NCI-H187 (cell line): ENCODE results near the gene FOXQ1.
"Not testable (repeated sequence)": the region's sequence is repeated elsewhere in the genome, so short reads cannot be mapped to it uniquely, and the experiment has no call there.

Experiments
- DNase-seq, 2 experiments: peaks; one replicate each; lab custom pipeline; 2025; lab: John Stamatoyannopoulos, UW

The FOXQ1 gene

GRCh38 chr6:1291381-1291780, 20.5 kb upstream of the FOXQ1 start:
- DNase-seq = no peak

- no peak for DNase-seq
These were observed 16.5 kb upstream of the FOXQ1 start for GRCh38 chr6:1295420-1295819.

- DNase-seq = no peak
These were observed 15.8 kb upstream of the FOXQ1 start for GRCh38 chr6:1296079-1296478.

GRCh38 chr6:1296542-1296941, 15.4 kb upstream of the FOXQ1 start:
- no peak for DNase-seq

- DNase-seq = no peak
These were observed 14.2 kb upstream of the FOXQ1 start for GRCh38 chr6:1297746-1298145.

GRCh38 chr6:1298768-1299167, 13.1 kb upstream of the FOXQ1 start:
- no peak for DNase-seq

- no peak for DNase-seq
These were observed 5.8 kb upstream of the FOXQ1 start for GRCh38 chr6:1306133-1306532.

GRCh38 chr6:1309366-1309765, 2.5 kb upstream of the FOXQ1 start:
- DNase-seq = no peak

GRCh38 chr6:1310628-1311399, 1.1 kb upstream of the FOXQ1 start:
- DNase-seq = no peak

- DNase-seq = no peak
These were observed 240 bp downstream of the FOXQ1 start for GRCh38 chr6:1312203-1312472.

- no peak for DNase-seq
These were observed 822 bp downstream of the FOXQ1 start for GRCh38 chr6:1312473-1313367.

- DNase-seq = no peak
These were observed 1.5 kb downstream of the FOXQ1 start for GRCh38 chr6:1313384-1313766.

GRCh38 chr6:1313767-1314503, 2.0 kb downstream of the FOXQ1 start:
- no peak for DNase-seq

GRCh38 chr6:1314617-1315016, 2.7 kb downstream of the FOXQ1 start:
- no peak for DNase-seq

GRCh38 chr6:1315201-1315559, 3.3 kb downstream of the FOXQ1 start:
- no peak for DNase-seq

- DNase-seq = no peak
These were observed 3.9 kb downstream of the FOXQ1 start for GRCh38 chr6:1315560-1316386.

- no peak for DNase-seq
These were observed 4.6 kb downstream of the FOXQ1 start for GRCh38 chr6:1316489-1316971.

GRCh38 chr6:1317302-1317815, 5.5 kb downstream of the FOXQ1 start:
- no peak for DNase-seq

GRCh38 chr6:1318036-1318435, 6.1 kb downstream of the FOXQ1 start:
- no peak for DNase-seq

GRCh38 chr6:1318584-1318983, 6.7 kb downstream of the FOXQ1 start:
- DNase-seq = not testable (repeated sequence)

GRCh38 chr6:1321738-1322137, 9.8 kb downstream of the FOXQ1 start:
- no peak for DNase-seq

- no peak for DNase-seq
These were observed 10.3 kb downstream of the FOXQ1 start for GRCh38 chr6:1322156-1322555.
